ENCODE data around the gene HDAC10.
A peak's percentile ranks its signal among the peaks of the same experiment; 100 is the strongest.
"Not testable (repeated sequence)": the region's sequence is repeated elsewhere in the genome, so short reads cannot be mapped to it uniquely, and the experiment has no call there.

HDAC10 gene

GRCh38 chr22:50216684-50217520 lies 34.2 kb downstream of the HDAC10 start:
- no peak for DNase-seq (ENCODE audit: low read depth)

- no peak for DNase-seq (ENCODE audit: low read depth)
Observed at GRCh38 chr22:50216055-50216683, 34.9 kb downstream of the HDAC10 start.

DNA sequence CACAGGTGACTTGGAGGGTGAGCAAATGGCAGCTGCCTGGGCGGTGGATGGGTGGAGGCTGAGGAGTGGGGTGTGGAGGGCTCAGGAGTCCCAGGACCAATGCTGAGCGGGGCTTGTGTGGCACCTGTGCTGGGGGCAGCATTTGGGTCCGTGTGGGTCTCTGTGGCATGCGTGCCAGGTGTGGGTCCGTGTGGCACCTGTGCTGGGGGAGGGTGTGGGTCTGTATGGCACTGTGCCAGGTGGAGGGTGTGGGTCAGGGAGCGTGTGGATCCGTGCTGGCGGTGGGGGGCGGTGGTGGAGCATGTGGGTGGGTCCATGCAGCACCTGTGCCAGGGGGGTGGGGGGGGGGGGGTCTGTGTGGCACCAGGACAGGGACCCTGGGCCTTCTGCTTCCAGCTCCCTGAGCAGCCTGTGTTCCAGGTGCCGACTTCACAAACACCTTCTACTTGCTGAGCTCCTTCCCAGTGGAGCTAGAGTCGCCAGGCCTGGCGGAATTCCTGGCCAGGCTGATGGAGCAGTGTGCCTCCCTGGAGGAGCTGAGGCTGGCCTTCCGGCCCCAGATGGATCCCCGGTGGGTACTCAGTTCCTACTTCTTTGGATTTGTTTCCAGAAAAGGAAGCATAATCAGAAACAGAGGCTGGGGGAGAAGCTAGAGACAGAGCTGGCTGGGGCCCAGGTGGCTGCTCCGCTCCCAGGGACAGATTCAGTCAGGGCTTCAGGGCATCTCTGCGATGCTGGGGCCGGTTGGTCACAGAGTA lies 35.6 kb downstream of the HDAC10 start:
- DNase-seq (ENCODE audit: low read depth), result no peak

- no peak for DNase-seq (ENCODE audit: low read depth)
Observed at GRCh38 chr22:50213263-50213662, 37.8 kb downstream of the HDAC10 start.

GRCh38 chr22:50211147-50211546 lies 39.9 kb downstream of the HDAC10 start:
- no peak for DNase-seq (ENCODE audit: low read depth)

DNA sequence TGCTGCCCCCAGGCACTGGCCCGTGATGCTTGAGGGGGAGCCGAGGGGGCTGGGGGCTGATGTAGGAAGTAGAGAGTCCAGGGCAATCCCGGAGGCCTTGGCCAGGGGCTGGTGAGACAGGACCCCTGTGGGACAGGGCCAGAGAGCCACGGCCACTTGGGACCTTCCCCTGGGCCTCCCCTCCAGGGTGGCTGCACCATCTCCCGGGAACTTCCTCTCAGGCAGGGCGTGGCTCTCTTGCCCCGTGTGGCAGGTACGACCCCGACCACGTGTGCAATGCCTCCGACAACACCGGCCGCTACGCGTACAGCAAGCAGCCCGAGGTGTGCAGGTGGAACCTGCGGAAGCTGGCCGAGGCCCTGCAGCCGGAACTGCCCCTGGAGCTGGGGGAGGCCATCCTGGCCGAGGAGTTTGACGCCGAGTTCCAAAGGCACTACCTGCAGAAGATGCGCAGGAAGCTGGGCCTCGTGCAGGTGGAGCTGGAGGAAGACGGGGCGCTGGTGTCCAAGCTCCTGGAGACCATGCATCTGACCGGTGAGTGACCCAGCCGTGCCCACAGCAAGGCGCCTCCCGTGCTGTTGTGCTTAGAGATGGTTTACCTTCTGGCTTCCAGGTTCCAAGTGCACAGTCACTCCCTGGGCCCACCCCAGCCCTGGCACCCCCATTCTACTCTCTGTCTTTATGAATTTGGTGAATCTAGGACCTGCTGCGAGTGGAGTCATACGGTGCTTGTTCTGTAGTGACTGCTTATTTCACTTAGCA lies 40.5 kb downstream of the HDAC10 start:
- no peak for DNase-seq (ENCODE audit: low read depth)

DNA sequence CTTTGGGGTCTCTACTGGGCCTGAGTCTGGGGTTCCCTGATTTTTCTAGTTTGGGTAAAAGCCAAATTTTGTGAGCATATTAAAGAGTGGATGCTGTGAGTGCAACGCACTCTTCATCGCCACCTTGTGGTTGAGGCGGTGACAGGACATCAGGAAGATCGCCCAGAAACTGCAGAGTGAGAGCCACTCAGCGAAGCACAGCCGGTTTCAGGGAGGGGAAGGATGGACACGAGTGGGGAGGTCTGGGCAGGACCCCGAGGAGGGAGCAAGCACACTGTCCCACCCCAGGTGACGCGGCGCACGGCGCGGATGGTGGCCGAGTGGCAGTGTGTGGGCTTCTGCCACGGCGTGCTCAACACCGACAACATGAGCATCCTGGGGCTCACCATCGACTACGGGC lies 41.2 kb downstream of the HDAC10 start:
- DNase-seq (ENCODE audit: low read depth), result peak; percentile 42

DNA sequence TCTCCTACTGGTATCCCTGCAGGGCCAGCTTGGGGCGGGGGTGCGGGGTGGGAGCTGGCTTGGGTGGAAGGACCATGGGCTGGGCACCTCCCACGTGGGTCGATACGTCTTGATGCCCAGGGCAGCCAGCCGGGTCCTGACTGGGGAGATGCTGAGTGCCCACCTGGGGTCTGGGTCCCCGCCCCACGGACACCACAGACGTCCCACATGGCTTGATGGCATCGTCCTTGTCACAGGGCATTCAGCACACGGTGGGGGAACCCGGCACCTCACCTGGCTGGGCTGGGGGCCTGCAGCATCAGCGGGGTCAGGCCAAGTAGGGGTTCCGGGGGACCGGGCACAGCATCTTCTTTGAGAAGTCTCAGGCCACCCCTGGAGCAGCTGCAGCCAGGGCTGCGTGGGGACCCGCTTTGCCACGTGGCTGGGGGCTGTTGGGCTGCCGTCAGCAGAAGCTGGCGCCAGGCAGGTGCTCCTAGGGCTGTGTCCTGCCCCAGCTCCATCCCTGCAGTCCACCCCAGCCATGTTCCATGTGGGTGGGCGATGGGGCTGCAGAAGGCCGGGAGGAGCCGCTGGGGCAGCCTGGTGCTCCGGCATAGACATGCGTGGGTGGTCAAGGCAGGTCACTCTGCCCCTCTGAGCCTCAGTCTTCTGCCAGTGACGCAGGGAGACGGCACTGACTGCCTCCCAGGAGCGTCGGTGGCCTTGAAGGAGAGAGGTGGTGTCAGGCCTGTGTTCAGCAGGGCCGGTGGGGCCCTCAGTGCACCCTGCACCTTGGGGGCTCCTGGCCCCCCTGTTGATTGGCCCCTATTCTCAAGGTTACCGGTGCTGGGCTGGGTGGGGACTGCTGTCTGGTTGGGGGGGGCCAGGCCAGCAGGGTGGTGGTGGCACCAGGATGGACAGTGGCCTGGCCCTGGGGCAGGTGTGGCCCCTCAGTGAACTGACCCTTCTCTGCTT lies 41.8 kb downstream of the HDAC10 start:
- DNase-seq (ENCODE audit: low read depth), result no peak

DNA sequence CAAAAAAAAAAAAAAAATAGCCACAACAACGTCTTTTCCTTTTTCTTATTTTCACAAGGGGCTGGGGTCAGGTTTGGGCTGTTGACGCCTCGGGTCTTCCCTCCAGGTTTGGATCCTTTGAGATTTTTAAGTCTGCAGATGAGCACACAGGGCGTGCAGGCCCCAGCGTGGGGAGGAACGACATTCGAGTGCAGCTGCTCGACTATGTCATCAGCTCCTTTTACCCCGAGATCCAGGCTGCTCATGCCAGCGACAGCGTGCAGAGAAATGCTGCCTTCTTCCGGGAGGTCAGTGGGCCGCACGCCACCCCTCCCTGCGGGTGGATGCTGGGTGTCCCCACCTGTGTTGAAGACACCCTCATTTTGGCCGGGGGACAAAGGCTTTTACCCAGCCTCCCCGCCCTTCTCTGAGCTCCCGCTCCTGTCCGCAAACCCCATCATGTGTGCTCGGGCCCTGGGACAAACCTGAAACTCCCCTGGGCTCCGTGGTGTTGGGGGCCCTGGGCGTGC lies 42.6 kb downstream of the HDAC10 start:
- no peak for DNase-seq (ENCODE audit: low read depth)

DNA sequence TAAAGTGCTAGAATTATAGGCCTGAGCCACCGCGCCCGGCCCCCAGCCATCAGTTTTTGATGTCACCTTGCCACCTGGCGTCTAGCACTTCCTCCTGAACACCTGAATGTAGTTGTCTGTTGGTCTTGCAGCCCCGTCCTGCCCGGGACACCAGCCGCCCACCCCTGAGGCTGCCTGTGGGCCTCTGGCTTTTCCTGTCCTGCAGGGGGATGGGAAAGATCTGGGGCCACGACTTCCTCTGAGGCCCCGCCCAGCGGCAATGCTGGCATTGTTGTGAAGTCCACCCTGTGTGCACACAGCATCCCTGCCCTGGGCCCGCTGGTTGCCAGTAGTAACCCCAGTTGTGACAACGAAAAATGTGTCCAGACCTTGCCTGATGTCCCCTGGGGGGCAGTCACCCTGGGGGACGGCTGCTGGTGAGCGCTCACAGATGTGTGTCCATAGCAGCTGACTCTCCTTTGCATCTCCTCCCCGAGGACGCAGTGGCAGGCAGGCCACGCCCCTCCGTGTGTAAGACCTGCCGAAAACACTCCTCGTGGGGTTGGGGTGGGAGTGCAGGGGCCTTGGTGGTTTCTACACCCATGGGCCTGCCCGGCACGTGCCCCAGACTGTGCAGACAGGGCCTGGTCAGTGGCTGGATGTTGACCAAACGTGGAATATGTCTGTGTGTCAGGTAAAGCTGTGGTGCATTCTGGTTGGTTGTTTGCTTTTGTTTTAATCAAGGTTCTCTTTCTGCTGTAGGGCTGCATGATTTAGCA lies 43.5 kb downstream of the HDAC10 start:
- no peak for DNase-seq (ENCODE audit: low read depth)

DNA sequence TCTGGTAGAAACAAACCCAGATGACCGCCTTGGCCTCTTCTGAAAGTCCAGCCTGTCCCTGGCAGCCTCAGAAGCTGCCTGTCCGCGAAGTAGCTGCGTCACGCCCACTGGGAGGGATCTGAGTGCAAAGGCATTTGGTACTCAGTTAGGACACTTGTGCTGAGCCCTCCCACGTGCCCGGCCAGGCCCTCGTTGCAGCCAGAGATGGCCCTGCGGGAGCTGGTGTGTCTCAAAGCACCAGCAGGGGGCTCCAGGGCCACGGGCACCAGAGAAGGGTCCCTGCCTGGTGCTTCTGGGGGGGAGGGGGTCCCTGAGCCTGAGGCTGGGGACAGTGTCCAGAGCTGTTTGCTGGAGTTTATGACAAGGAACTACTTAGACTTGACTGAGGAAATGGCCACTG lies 44.5 kb downstream of the HDAC10 start:
- DNase-seq (ENCODE audit: low read depth), result no peak

GRCh38 chr22:50205781-50206569 lies 45.1 kb downstream of the HDAC10 start:
- no peak for DNase-seq (ENCODE audit: low read depth)

GRCh38 chr22:50204998-50205397 lies 46.1 kb downstream of the HDAC10 start:
- DNase-seq (ENCODE audit: low read depth), result not testable (repeated sequence)

GRCh38 chr22:50204571-50204970 lies 46.5 kb downstream of the HDAC10 start:
- DNase-seq (ENCODE audit: low read depth), result no peak

- DNase-seq (ENCODE audit: low read depth), result no peak
Observed at GRCh38 chr22:50203288-50203687, 47.8 kb downstream of the HDAC10 start.

- DNase-seq (ENCODE audit: low read depth), result no peak
Observed at GRCh38 chr22:50202130-50202666, 48.9 kb downstream of the HDAC10 start.

GRCh38 chr22:50201191-50202129 lies 49.6 kb downstream of the HDAC10 start:
- DNase-seq (ENCODE audit: low read depth), result no peak
